ENCODE measurements around the gene SERPINI2.

SERPINI2 gene
- total RNA-seq: 0 reads per million in 3 experiments

GRCh38 chr3:167473863-167474262, at the start of gene SERPINI2:
SERPINI2 (minus strand) TSS chr3:167474042; CDS start chr3:167471834, 2,208 bp downstream.
- no peak for DNase-seq

- DNase-seq: no peak
Measured at GRCh38 chr3:167521006-167521355, 47.1 kb upstream of the SERPINI2 start.

- no peak for DNase-seq
Measured at GRCh38 chr3:167520266-167521005, 46.6 kb upstream of the SERPINI2 start.

- no peak for DNase-seq
Measured at GRCh38 chr3:167507954-167508353, 34.1 kb upstream of the SERPINI2 start.

- DNase-seq: no peak
Measured at GRCh38 chr3:167502401-167502800, 28.6 kb upstream of the SERPINI2 start.

- no peak for DNase-seq
Measured at GRCh38 chr3:167501941-167502340, 28.1 kb upstream of the SERPINI2 start.

GRCh38 chr3:167497903-167498302, 24.1 kb upstream of the SERPINI2 start:
- DNase-seq: no peak

GRCh38 chr3:167493244-167493643, 19.4 kb upstream of the SERPINI2 start:
- no peak for DNase-seq

- DNase-seq: no peak
Measured at GRCh38 chr3:167491621-167492020, 17.8 kb upstream of the SERPINI2 start.

- DNase-seq: no peak
Measured at GRCh38 chr3:167489571-167489970, 15.7 kb upstream of the SERPINI2 start.

GRCh38 chr3:167487556-167487955, 13.7 kb upstream of the SERPINI2 start:
- DNase-seq: no peak

GRCh38 chr3:167484551-167484950, 10.7 kb upstream of the SERPINI2 start:
- no peak for DNase-seq

- DNase-seq: no peak
Measured at GRCh38 chr3:167483708-167484475, 10.1 kb upstream of the SERPINI2 start.

GRCh38 chr3:167481164-167481563, 7.3 kb upstream of the SERPINI2 start:
- no peak for DNase-seq

- DNase-seq: no peak
Measured at GRCh38 chr3:167480748-167481147, 6.9 kb upstream of the SERPINI2 start.

- no peak for DNase-seq
Measured at GRCh38 chr3:167469381-167469780, 4.5 kb downstream of the SERPINI2 start.

- no peak for DNase-seq
Measured at GRCh38 chr3:167467848-167468611, 5.8 kb downstream of the SERPINI2 start.

- DNase-seq: no peak
Measured at GRCh38 chr3:167466966-167467365, 6.9 kb downstream of the SERPINI2 start.

GRCh38 chr3:167456157-167456799, 17.6 kb downstream of the SERPINI2 start:
- no peak for DNase-seq

GRCh38 chr3:167453815-167454214, 20.0 kb downstream of the SERPINI2 start:
- DNase-seq: no peak

- no peak for DNase-seq
Measured at GRCh38 chr3:167451282-167451681, 22.6 kb downstream of the SERPINI2 start.

GRCh38 chr3:167450675-167451074, 23.2 kb downstream of the SERPINI2 start:
- DNase-seq: no peak

- DNase-seq: no peak
Measured at GRCh38 chr3:167450195-167450594, 23.6 kb downstream of the SERPINI2 start.
